ENCODE results near the gene TOX2.

TOX2 gene

GRCh38 chr20:44104798-44105517, 190.3 kb downstream of the TOX2 start:
- Histone ChIP-seq H3K4me3 (ENCODE audit: low read depth, low read length) (no peak overlapping the region), H3K79me2 (no peaks in the 10 kb centered on the region), H3K27me3 (ENCODE audit: control insufficient read depth, insufficient read depth, low read length) (no peaks in the 10 kb centered on the region), H3K4me1 (peaks cover 9% of the 10 kb centered on the region), H3K9me3 (ENCODE audit: control insufficient read depth, low read length) (no peaks in the 10 kb centered on the region), H2AFZ (no peak overlapping the region), H3K4me2 (ENCODE audit: low read length) (no peak overlapping the region), H3K36me3 (ENCODE audit: control insufficient read depth, insufficient read depth, low read length) (no peaks in the 10 kb centered on the region), H3K9ac (no peak overlapping the region), H3K27ac (no peak overlapping the region)
- no peak for TF ChIP-seq CTCF (IDR thresholded peaks at IDR 0.05)

GRCh38 chr20:44106615-44107014, 192.0 kb downstream of the TOX2 start:
- H3K9me3 ChIP-seq (ENCODE audit: control insufficient read depth, low read length): no peaks in the 10 kb centered on the region
- H3K36me3 ChIP-seq (ENCODE audit: control insufficient read depth, insufficient read depth, low read length): no peaks in the 10 kb centered on the region
- H3K27me3 ChIP-seq (ENCODE audit: control insufficient read depth, insufficient read depth, low read length): no peaks in the 10 kb centered on the region
- no peaks in the 10 kb centered on the region for H3K79me2 ChIP-seq
- no peak overlapping the region for H3K27ac ChIP-seq
- TF ChIP-seq CTCF (IDR thresholded peaks at IDR 0.05): no peak
- no peak overlapping the region for H2AFZ ChIP-seq
- H3K4me2 ChIP-seq (ENCODE audit: low read length): no peak overlapping the region
- H3K9ac ChIP-seq: no peak overlapping the region
- H3K4me3 ChIP-seq (ENCODE audit: low read depth, low read length): no peak overlapping the region
- peaks cover 9% of the 10 kb centered on the region for H3K4me1 ChIP-seq

- Histone ChIP-seq H3K4me1 (peaks cover 7% of the 10 kb centered on the region), H3K36me3 (ENCODE audit: control insufficient read depth, insufficient read depth, low read length) (no peaks in the 10 kb centered on the region), H3K9me3 (ENCODE audit: control insufficient read depth, low read length) (no peaks in the 10 kb centered on the region), H2AFZ (no peak overlapping the region), H3K27ac (no peak overlapping the region), H3K4me3 (ENCODE audit: low read depth, low read length) (no peak overlapping the region), H3K27me3 (ENCODE audit: control insufficient read depth, insufficient read depth, low read length) (no peaks in the 10 kb centered on the region), H3K4me2 (ENCODE audit: low read length) (no peak overlapping the region), H3K9ac (no peak overlapping the region), H3K79me2 (no peaks in the 10 kb centered on the region)
- TF ChIP-seq CTCF (IDR thresholded peaks at IDR 0.05): no peak
These were observed 195.3 kb downstream of the TOX2 start for GRCh38 chr20:44109951-44110361.

- Histone ChIP-seq H3K4me3 (ENCODE audit: low read depth, low read length) (no peak overlapping the region), H3K4me2 (ENCODE audit: low read length) (no peak overlapping the region), H3K4me1 (no peaks in the 10 kb centered on the region), H3K27ac (no peak overlapping the region), H3K27me3 (ENCODE audit: control insufficient read depth, insufficient read depth, low read length) (no peaks in the 10 kb centered on the region), H3K9ac (no peak overlapping the region), H3K36me3 (ENCODE audit: control insufficient read depth, insufficient read depth, low read length) (no peaks in the 10 kb centered on the region), H3K9me3 (ENCODE audit: control insufficient read depth, low read length) (no peaks in the 10 kb centered on the region), H2AFZ (no peak overlapping the region), H3K79me2 (no peaks in the 10 kb centered on the region)
- no peak for TF ChIP-seq CTCF (IDR thresholded peaks at IDR 0.05)
These were observed 196.3 kb downstream of the TOX2 start for GRCh38 chr20:44110816-44111568.

All from parathyroid adenoma (tissue), 2 donors.